ENCODE data around the gene USP1.

The USP1 gene

GRCh38 chr1:62438163-62438562, 1.3 kb downstream of the USP1 start:
- Histone ChIP-seq H3K4me1 (ENCODE audit: control insufficient read depth, insufficient read depth, low read length, poor library complexity, severe bottlenecking) (peaks cover 26% of the 10 kb centered on the region), H3K9me3 (ENCODE audit: control insufficient read depth, low read length) (no peaks in the 10 kb centered on the region), H3K27ac (ENCODE audit: insufficient read depth, low read length, poor library complexity, severe bottlenecking) (peak overlapping the region; percentile 98), H3K36me3 (ENCODE audit: control insufficient read depth, insufficient read depth, low read length) (peaks cover 21% of the 10 kb centered on the region), H3K4me3 (ENCODE audit: insufficient read depth, low read depth, low read length, poor library complexity, severe bottlenecking) (peak overlapping the region; percentile 76), H3K27me3 (replicated peaks; ENCODE audit: control insufficient read depth, insufficient read depth, low read length, poor library complexity, severe bottlenecking) (no peaks in the 10 kb centered on the region)
- DNase-seq = no peak

GRCh38 chr1:62439652-62440371, 3.0 kb downstream of the USP1 start:
- Histone ChIP-seq H3K27ac (ENCODE audit: insufficient read depth, low read length, poor library complexity, severe bottlenecking) (no peak overlapping the region), H3K4me3 (ENCODE audit: insufficient read depth, low read depth, low read length, poor library complexity, severe bottlenecking) (no peak overlapping the region), H3K36me3 (ENCODE audit: control insufficient read depth, insufficient read depth, low read length) (peaks cover 34% of the 10 kb centered on the region)

GRCh38 chr1:62444701-62445100, 7.9 kb downstream of the USP1 start:
- Histone ChIP-seq H3K4me1 (ENCODE audit: control insufficient read depth, insufficient read depth, low read length, poor library complexity, severe bottlenecking) (peaks cover 6% of the 10 kb centered on the region), H3K4me3 (ENCODE audit: insufficient read depth, low read depth, low read length, poor library complexity, severe bottlenecking) (no peak overlapping the region), H3K9me3 (ENCODE audit: control insufficient read depth, low read length) (no peaks in the 10 kb centered on the region), H3K27ac (ENCODE audit: insufficient read depth, low read length, poor library complexity, severe bottlenecking) (no peak overlapping the region), H3K36me3 (ENCODE audit: control insufficient read depth, insufficient read depth, low read length) (peaks cover 66% of the 10 kb centered on the region), H3K27me3 (replicated peaks; ENCODE audit: control insufficient read depth, insufficient read depth, low read length, poor library complexity, severe bottlenecking) (no peaks in the 10 kb centered on the region)
- no peak for DNase-seq

More at GRCh38 chr1:62439652-62440371, 3.0 kb downstream of the USP1 start:
- Histone ChIP-seq H3K4me1 (ENCODE audit: control insufficient read depth, insufficient read depth, low read length, poor library complexity, severe bottlenecking) (peaks cover 26% of the 10 kb centered on the region), H3K27me3 (replicated peaks; ENCODE audit: control insufficient read depth, insufficient read depth, low read length, poor library complexity, severe bottlenecking) (no peaks in the 10 kb centered on the region), H3K9me3 (ENCODE audit: control insufficient read depth, low read length) (no peaks in the 10 kb centered on the region)
- no peak for DNase-seq

GRCh38 chr1:62448221-62448933, 11.5 kb downstream of the USP1 start:
- Histone ChIP-seq H3K27me3 (replicated peaks; ENCODE audit: control insufficient read depth, insufficient read depth, low read length, poor library complexity, severe bottlenecking) (no peaks in the 10 kb centered on the region), H3K9me3 (ENCODE audit: control insufficient read depth, low read length) (no peaks in the 10 kb centered on the region), H3K36me3 (ENCODE audit: control insufficient read depth, insufficient read depth, low read length) (peaks cover 61% of the 10 kb centered on the region), H3K4me3 (ENCODE audit: insufficient read depth, low read depth, low read length, poor library complexity, severe bottlenecking) (no peak overlapping the region), H3K4me1 (ENCODE audit: control insufficient read depth, insufficient read depth, low read length, poor library complexity, severe bottlenecking) (no peaks in the 10 kb centered on the region), H3K27ac (ENCODE audit: insufficient read depth, low read length, poor library complexity, severe bottlenecking) (no peak overlapping the region)
- no peak for DNase-seq

- no peak overlapping the region for H3K4me3 ChIP-seq (ENCODE audit: insufficient read depth, low read depth, low read length, poor library complexity, severe bottlenecking)
- H3K9me3 ChIP-seq (ENCODE audit: control insufficient read depth, low read length) = no peaks in the 10 kb centered on the region
- no peaks in the 10 kb centered on the region for H3K4me1 ChIP-seq (ENCODE audit: control insufficient read depth, insufficient read depth, low read length, poor library complexity, severe bottlenecking)
- no peak for DNase-seq
- no peak overlapping the region for H3K27ac ChIP-seq (ENCODE audit: insufficient read depth, low read length, poor library complexity, severe bottlenecking)
- H3K36me3 ChIP-seq (ENCODE audit: control insufficient read depth, insufficient read depth, low read length) = peaks cover 45% of the 10 kb centered on the region
- H3K27me3 ChIP-seq (replicated peaks; ENCODE audit: control insufficient read depth, insufficient read depth, low read length, poor library complexity, severe bottlenecking) = no peaks in the 10 kb centered on the region
Measured at GRCh38 chr1:62450301-62450700, 13.5 kb downstream of the USP1 start.

GRCh38 chr1:62452951-62453350, 16.1 kb downstream of the USP1 start:
- no peak for DNase-seq
- H3K36me3 ChIP-seq (ENCODE audit: control insufficient read depth, insufficient read depth, low read length) = peaks cover 34% of the 10 kb centered on the region
- no peak overlapping the region for H3K4me3 ChIP-seq (ENCODE audit: insufficient read depth, low read depth, low read length, poor library complexity, severe bottlenecking)
- H3K27ac ChIP-seq (ENCODE audit: insufficient read depth, low read length, poor library complexity, severe bottlenecking) = no peak overlapping the region
- H3K9me3 ChIP-seq (ENCODE audit: control insufficient read depth, low read length) = no peaks in the 10 kb centered on the region
- no peaks in the 10 kb centered on the region for H3K27me3 ChIP-seq (replicated peaks; ENCODE audit: control insufficient read depth, insufficient read depth, low read length, poor library complexity, severe bottlenecking)
- H3K4me1 ChIP-seq (ENCODE audit: control insufficient read depth, insufficient read depth, low read length, poor library complexity, severe bottlenecking) = no peaks in the 10 kb centered on the region

- H3K27me3 ChIP-seq (replicated peaks; ENCODE audit: control insufficient read depth, insufficient read depth, low read length, poor library complexity, severe bottlenecking) = no peaks in the 10 kb centered on the region
- no peaks in the 10 kb centered on the region for H3K36me3 ChIP-seq (ENCODE audit: control insufficient read depth, insufficient read depth, low read length)
- H3K9me3 ChIP-seq (ENCODE audit: control insufficient read depth, low read length) = no peaks in the 10 kb centered on the region
- no peak overlapping the region for H3K27ac ChIP-seq (ENCODE audit: insufficient read depth, low read length, poor library complexity, severe bottlenecking)
- no peaks in the 10 kb centered on the region for H3K4me1 ChIP-seq (ENCODE audit: control insufficient read depth, insufficient read depth, low read length, poor library complexity, severe bottlenecking)
- H3K4me3 ChIP-seq (ENCODE audit: insufficient read depth, low read depth, low read length, poor library complexity, severe bottlenecking) = no peak overlapping the region
- no peak for DNase-seq
Measured at GRCh38 chr1:62457955-62458354, 21.1 kb downstream of the USP1 start.

GRCh38 chr1:62462370-62462769, 25.5 kb downstream of the USP1 start:
- Histone ChIP-seq H3K27ac (ENCODE audit: insufficient read depth, low read length, poor library complexity, severe bottlenecking) (no peak overlapping the region), H3K4me3 (ENCODE audit: insufficient read depth, low read depth, low read length, poor library complexity, severe bottlenecking) (no peak overlapping the region), H3K36me3 (ENCODE audit: control insufficient read depth, insufficient read depth, low read length) (no peaks in the 10 kb centered on the region), H3K27me3 (replicated peaks; ENCODE audit: control insufficient read depth, insufficient read depth, low read length, poor library complexity, severe bottlenecking) (no peaks in the 10 kb centered on the region), H3K9me3 (ENCODE audit: control insufficient read depth, low read length) (no peaks in the 10 kb centered on the region), H3K4me1 (ENCODE audit: control insufficient read depth, insufficient read depth, low read length, poor library complexity, severe bottlenecking) (no peaks in the 10 kb centered on the region)
- no peak for DNase-seq

- Histone ChIP-seq H3K4me3 (ENCODE audit: insufficient read depth, low read depth, low read length, poor library complexity, severe bottlenecking) (no peak overlapping the region), H3K27me3 (replicated peaks; ENCODE audit: control insufficient read depth, insufficient read depth, low read length, poor library complexity, severe bottlenecking) (no peaks in the 10 kb centered on the region), H3K9me3 (ENCODE audit: control insufficient read depth, low read length) (no peaks in the 10 kb centered on the region), H3K4me1 (ENCODE audit: control insufficient read depth, insufficient read depth, low read length, poor library complexity, severe bottlenecking) (no peaks in the 10 kb centered on the region), H3K36me3 (ENCODE audit: control insufficient read depth, insufficient read depth, low read length) (peaks cover 3% of the 10 kb centered on the region), H3K27ac (ENCODE audit: insufficient read depth, low read length, poor library complexity, severe bottlenecking) (no peak overlapping the region)
- no peak for DNase-seq
Measured at GRCh38 chr1:62467092-62467491, 30.2 kb downstream of the USP1 start.

- Histone ChIP-seq H3K4me1 (ENCODE audit: control insufficient read depth, insufficient read depth, low read length, poor library complexity, severe bottlenecking) (no peaks in the 10 kb centered on the region), H3K9me3 (ENCODE audit: control insufficient read depth, low read length) (no peaks in the 10 kb centered on the region), H3K36me3 (ENCODE audit: control insufficient read depth, insufficient read depth, low read length) (peaks cover 3% of the 10 kb centered on the region), H3K4me3 (ENCODE audit: insufficient read depth, low read depth, low read length, poor library complexity, severe bottlenecking) (no peak overlapping the region), H3K27ac (ENCODE audit: insufficient read depth, low read length, poor library complexity, severe bottlenecking) (no peak overlapping the region), H3K27me3 (replicated peaks; ENCODE audit: control insufficient read depth, insufficient read depth, low read length, poor library complexity, severe bottlenecking) (no peaks in the 10 kb centered on the region)
- DNase-seq = no peak
Measured at GRCh38 chr1:62476525-62477219, 39.8 kb downstream of the USP1 start.

Data from effector memory CD4-positive, alpha-beta T cell (primary cell).